Stimulated activated CD4-positive, alpha-beta T cell treated with anti-CD3 and anti-CD28 coated beads, Interleukin-2, amount 100 ng/mL, for 24 hours (primary cell): ENCODE data around the gene RSU1.

Experiments
- DNase-seq, 2 donors: peaks; one replicate each; pipeline ENCODE4 v3.0.0-alpha.2; 2020

RSU1 gene

DNA sequence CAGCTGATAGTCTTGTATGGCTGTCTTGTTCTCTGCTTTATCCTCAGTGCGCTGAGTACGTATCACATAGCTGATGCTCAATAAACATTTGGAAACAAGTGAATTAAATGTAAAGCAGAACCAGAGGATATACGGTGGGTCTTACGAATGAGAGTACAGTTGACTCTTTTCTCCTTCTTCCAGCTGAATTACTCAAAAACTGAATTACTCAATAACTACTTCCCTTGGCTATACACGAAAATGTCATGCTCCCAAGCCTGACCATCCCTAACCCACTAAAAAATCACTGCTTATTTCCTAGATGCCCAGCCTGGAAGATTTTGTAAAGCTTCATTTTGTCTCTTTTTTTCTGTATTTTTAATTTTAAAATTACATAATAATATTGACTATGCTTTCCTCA is 3.2 kb upstream of the RSU1 start:
- no peak for DNase-seq

DNA sequence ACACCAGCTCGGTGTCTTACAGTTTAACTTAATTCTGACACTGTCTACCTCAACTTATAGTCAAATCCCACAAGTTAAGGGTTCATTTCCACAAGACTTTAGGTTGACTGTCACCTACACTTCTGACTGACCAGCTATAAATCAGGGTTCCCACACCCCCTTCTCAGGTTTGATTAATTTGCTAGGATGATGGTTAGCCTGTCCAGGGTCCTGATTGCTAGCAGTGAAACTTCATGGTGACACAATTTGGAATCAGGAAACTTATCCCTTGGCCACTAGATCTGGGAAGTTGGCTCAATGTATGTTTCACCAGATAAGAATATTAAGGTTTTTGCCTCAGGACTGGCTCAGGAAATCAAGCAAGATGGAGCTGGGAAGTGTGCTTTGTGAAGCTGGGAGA is 2.8 kb upstream of the RSU1 start:
- DNase-seq, result no peak

DNA sequence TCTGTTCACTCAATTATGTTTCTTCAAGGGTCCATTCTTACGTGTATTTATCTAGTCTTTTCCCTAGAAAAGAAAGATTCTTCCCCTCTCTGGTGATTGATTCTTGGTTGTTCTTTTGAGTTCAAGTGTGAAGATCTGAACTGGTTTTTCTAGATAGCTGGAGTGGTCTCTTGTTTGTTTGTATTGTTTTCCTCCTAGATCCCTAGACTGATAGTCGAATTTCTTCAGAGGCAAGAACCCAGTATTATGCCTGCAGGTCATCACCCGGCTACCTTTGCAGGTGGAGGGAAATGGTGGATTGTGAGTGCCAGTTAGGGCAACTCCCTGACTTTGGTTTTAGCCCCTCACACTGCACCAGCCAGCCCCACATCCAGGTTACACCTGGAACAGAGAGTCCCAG is 2.2 kb upstream of the RSU1 start:
- no peak for DNase-seq

DNA sequence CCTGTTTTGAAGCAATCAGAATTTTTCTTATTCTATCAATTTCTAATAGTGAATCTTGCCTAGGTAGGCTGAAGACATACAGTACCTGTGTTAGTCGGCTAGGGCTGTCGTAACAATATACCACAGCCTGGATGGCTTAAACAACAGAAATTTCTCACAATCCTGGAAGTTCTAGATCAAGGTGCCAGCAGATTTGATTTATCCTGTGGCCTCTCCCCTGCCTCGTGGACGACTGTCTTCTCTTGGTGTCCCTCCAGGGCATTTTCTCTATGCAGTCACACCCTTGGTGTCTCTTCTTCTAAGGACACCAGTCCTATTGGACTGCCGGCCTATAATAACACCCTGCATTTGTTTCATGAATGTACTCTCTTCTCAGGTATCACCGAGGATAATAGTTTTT is 1.8 kb upstream of the RSU1 start:
- DNase-seq, result no peak

DNA sequence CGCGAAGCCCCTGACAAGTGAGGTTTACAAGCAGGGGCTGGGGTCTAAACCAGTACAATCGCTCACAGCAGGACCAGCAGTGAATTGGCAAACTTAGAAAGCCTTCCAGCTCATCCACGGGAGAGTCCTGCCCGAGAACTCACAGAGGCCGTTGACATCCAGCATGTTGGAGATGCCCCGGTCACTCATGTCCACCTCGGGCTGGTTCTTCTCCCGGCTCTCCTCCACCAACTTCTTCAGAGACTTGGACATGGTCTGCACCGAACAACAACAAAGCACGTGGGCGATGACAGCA is 447 bp downstream of the RSU1 start:
- DNase-seq, result no peak

DNA sequence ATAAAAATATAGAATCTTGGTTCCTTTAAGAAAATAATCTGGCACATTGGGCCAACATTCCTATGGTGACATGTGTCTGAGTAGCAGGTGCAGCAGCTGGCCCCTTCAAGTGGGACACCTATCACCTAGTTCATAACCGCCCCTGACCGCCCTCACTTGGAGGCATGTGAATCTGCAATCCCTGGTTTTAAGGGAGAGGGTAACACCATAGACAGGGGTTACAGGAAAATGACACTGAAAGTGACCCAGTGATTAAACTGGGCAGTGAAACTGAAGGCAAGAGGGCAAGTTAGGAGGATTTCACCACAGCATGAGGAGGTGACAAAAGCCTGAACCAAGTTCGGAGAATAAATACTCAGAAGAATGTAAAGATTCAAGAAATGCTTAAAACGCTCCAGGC is 1.1 kb downstream of the RSU1 start:
- no peak for DNase-seq

DNA sequence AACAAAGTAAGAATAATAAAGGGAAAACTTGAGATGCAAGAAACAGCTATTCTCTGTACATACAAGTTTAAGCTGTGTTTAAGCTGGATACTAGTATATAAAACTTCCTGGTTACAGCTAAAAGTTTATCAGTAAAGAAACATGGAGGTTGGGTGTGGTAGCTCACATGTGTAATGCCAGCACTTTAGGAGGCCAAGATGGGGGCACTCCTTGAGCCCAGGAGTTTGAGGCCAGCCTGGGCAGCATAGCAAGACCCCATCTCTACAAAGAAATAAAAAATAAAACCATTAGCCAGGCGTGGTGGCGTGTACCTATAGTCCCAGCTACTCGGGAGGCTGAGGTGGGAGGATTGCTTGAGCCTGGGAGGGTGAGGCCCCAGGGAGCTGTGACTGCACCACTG is 3.2 kb downstream of the RSU1 start:
- no peak for DNase-seq

DNA sequence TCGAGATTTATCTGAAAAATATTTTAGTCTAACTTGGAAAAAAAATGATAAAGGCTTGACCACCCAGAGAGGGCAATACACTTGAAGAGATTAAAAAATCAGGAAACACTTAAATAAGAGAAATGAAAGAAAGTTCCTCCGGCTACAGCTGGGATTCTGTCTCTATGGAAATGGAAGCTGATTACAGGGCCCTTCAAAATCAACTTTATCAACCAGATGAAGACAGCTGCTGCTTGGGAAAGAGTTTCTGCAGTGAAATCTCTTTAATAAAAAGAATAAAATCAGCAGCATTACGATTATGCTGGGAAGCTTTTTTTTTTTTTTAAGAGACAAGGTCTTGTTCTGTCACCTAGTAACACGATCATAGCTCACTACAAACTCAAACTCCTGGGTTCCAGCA is 4.5 kb downstream of the RSU1 start:
- DNase-seq, result no peak

DNA sequence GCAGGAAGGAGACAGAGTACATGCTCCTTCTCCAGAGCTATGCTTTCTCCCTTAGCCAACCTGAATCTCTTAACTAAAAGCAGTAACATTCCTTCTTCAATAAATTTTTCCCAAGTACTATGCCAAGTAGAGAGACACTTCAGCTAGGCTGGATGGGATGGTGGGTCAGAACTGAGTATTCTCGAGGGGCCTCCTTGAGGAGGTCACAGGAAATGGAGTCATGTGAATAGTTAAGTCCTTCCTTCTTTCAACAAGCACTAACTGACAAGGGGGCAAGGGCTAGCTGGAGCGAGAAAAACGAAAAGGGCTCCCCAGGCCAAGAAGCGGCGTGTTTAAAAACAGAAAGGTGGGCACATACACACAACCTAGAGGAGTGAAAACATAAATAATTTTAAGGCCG is 5.5 kb downstream of the RSU1 start:
- no peak for DNase-seq

DNA sequence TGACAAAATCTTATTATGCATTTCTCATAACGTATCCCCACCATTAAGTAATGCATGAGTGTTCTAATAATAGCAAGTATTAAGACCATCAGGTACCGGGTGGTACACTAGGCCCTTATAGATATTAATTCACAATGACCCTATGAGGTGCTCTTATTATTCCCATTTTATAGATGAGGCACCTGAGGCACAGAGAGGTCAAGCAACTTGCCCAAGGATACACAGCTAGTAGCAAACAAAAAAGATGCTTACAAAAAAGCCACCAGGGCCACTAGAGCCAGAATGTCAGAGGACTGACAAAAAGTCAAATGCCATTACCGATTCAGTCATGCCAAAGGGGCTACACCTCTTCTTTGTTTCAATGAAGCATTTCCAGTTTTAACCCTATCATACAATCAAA is 5.9 kb downstream of the RSU1 start:
- no peak for DNase-seq

DNA sequence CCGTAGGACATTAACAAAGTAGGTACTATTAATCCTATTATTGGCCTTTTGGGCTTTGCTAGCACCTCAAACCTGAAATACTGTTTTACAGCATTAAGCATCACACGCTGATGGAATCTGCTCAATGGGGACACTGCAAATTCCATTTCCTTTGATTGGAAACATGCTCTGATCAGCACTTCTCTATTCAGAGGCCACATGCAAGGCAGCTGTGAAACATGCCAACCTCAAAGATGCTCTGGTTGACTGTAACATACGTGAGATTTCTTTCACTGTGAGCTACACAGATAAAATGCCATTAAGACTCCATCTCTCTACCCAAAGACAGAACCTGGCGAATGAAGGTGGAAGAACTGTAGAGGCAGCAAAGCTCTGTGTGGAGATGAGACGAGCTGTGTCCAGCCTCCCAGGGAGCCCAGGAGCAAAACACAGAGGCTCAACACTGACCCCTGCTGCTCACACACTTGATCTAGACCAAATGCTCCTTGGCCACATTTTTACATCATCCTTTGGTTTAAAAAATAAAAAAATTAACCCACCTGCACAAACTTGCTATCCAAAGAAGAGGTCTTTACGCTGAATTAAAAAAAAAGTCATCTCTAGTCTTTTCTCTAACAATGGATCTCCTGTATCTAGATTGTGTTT is 8.0 kb downstream of the RSU1 start:
- DNase-seq, result peak; percentile 65 to 70

DNA sequence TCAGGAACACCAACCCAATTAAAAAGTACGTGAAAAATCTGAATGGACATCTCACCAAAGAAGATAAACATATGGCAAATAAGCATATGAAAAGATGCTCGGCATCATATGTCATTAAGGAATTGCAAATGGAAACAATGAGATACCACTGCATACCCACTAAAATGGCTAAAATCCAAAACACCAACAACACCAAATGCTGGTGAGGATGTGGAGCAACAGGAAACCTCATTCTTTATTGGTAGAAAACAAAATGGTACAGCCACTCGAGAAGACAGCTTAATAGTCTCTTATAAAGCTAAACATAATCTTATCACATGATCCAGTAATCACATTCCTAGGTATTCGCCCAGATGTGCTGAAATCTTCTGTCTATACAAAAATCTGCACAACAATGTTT is 13.1 kb downstream of the RSU1 start:
- no peak for DNase-seq

DNA sequence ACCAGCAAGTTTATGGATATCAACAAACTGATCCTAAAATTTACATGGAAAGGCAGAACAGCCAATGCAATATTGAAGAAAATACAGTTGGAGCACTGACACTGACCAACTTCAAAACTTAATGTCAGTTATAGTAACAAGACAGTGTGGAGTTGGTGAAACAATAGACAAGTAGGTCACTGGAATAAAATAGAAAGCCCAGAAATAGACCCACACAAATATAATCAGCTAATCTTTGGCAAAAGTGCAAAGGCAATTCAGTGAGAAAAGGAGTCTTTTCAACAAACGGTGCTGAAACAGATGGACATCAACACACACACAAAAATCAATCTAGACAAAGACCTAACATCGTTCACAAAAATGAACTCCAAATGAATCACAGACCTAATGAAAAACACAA is 13.8 kb downstream of the RSU1 start:
- DNase-seq, result no peak

DNA sequence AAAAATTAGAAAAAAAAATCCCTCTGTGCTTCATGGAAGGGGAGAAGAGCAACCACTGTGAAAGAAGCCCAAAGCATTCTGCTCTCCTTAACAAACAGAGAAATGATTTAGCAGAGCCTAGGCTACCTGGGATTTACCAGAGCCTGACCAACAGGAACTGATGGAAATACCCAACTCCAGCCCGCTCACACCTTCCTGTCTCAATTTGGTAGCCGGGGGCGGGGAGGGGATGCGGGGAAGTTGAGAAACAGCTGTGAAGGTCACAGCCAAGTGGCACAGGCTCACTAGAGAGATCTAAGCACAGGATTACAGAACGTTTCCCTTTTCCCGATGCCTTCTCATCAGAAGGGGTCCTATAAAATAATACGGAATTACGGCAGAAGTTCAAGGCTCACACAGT is 17.6 kb downstream of the RSU1 start:
- DNase-seq, result peak in 1 of 2 donors; percentile 25

DNA sequence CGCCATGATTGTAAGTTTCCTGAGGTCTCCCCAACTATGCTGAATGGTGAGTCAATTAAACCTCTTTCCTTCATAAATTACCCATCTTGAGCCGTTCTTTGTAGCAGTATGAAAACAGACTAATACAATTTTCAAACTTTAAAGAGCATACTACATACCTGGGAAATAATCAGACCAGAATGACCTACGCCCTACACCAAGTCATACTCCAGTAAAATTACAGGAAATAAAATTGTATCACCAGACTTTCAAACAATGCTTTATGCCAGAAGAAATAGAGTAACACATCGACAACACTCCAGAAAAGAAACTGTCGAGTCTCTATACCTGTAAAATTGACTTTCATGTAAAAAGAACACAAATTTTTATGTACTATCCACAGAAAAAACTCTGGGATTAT is 18.7 kb downstream of the RSU1 start:
- DNase-seq, result no peak

DNA sequence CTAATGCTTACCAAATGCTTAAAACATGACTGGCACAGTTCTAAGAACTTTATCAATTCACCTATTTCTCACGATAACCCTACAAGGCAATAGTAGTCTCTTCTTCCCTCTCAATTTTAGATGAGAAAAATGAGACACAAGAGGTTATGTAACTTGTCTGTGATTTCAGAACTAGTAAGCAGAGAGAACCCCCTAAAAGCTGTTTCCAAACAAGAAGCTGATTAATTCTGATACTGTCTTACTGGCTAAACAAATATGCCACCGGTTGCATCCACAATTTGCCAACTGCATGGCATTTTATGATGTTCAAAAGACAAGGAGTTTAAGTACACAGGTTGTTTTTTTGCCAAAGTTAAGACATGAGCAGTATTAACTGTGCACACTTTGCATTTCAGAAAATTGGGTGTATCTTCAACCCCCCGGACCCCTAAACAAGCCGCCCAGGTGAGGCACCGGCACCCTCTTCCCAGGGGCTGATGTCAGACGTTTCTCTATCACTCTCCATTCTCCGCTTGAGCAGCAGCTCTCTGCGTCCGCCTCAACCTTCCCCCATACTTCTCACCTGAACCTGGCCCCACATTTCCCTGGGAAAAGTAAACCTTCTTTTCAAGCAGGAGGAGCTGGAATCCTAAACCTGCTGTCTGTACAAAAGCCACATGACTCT is 21.7 kb downstream of the RSU1 start:
- no peak for DNase-seq

DNA sequence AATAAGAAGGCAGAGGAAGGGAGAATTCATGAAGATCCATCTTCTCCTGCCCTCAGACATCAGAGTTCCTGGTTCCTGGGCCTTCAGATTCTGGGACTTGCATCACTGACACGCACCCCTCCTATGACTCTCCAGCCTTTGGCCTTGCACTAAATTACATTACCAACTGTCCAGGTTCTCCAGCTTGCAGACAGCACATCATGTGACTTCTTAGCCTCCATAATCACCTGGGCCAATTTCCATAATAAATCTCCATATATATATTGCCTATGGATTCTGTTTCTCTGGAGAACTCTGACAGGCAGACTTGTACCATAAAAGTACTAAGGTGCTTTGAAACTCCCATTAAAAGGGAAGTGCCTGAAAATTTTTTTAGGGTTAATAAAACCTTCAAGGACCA is 23.2 kb downstream of the RSU1 start:
- DNase-seq, result no peak

DNA sequence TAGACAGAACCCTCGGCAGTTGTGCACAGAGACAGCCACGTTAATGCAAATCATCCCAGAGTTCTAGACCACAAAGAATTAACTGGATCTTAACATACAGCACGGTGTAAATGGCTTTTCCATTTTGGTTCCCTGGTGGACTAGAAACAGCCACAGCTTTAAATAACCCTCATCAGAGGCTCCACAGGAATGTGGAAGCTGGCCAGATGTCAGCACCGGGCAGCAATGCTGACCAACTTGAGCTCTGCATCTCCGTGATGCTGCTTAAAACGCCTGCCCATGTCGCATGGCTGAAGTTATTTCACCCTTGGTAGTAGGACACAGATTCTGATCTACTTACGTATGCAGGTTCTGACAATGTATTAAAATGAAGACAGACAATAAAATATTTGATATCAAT is 24.5 kb downstream of the RSU1 start:
- DNase-seq, result no peak

DNA sequence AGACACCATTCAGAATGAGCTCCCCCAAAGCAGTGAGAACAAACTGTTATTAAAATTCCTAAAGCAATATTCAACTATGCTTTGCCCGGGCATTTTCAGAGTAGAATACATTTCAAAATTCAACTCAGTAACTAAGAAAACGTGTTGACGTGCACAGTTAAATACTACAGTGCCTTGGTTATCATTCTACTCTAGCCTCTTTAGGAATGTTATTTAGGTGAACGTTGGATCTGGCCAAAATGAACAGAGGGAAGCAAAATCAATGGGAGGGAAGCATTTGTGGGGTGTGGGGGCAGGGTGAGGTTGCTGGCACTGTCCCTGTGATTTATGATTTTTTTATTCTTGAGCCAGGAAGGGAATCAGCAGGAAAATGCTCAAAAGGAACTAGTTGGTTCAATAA is 27.5 kb downstream of the RSU1 start:
- DNase-seq, result no peak

DNA sequence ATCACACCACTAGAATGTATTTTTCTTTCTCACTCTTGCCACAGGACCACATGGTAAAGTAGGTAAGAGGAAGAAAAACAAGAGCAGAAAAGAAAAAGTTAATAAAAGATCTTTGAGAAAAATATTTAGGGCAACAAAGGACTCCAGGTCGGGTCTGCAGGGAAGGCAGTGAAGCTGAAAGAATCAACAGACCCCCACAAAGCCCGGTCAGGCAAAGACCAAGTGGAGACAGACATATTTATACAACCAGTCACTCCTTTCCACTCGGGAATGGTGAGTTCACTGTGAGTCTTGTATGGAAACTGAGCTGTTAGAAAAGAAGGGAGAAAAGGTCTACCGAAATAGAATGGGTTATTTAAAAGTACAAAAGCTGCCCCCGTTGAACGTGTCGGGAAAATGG is 28.0 kb downstream of the RSU1 start:
- no peak for DNase-seq

DNA sequence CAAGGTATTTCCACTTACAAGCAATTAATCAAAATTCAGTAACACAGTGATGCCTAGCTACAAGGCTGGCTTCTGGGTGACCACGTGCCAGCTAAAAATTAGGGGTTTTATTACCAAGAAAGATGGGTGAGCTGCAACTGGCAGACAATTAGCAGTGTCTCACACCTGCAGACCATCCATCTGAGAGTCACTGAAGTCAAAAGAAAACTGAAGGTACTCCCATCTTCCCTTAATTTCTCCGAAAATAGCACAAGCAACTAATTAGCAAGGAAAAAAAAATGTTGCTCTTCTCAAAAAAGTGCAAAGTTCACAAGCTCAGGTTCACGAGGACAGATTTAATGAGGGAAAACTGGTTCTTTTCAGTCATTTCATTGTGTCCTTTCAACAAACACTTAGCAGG is 28.4 kb downstream of the RSU1 start:
- no peak for DNase-seq

DNA sequence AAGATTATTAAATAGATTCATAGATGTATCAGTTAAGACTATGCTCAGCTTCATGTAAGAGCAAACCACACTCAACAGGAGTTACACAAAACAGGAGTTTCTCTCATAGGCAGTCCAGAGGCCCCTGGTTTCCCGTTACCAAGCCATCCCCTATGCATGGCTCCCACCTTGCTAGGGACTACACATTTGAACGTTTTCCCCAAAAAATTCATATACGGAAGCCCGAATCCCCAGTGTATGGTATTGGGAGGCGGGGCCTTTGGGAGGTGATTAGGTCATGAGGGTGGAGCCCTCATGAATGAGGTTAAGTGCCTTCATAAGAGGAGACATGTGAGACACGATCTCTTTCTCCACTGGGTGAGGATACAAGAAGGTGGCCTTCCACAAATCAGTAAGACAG is 29.1 kb downstream of the RSU1 start:
- peak in 1 of 2 donors; percentile 14 for DNase-seq

DNA sequence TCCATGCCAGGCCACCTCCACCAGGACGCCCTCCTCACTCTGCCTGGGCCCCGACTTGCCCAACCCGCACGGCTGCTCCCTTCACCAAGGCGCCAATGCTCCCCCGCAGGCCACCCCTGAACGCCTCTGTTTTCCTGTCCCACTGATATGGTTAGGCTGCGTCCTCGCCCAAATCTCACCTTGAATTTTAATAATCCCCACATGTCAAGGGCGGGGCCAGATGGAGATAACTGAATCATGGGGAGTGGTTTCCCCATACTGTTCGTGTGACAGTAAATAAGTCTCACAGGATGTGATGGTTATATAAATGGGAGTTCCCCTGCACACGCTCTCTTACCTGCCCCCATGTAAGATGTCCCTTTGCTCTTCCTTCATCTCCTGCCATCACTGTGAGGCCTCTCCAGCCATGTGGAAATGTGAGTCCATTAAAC is 29.8 kb downstream of the RSU1 start:
- peak; percentile 61 to 64 for DNase-seq

DNA sequence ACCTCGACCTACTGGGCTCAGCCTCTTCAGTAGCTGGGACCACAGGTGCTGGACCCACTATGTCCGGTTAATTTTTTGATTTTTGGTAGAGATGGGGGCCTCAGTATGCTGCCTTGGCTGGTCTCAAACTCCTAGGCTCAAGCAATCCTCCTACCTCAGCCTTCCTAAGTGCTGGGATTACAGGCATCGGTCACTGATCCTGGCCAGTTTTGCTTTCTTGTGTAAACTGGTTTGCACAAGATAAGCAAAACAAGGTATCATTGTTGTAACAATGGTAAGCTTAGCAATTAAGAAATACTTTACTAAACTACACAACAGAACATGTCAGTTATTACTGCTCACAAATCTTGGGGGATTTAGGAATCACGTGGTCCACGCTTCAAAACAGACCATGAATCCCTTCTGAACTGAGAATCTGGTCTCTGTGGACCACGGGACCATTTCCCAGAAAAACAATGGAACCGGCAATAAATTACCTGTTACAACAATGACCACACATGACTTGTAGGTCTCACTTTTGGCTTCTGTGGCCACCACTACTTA is 36.8 kb downstream of the RSU1 start:
- DNase-seq, result no peak

DNA sequence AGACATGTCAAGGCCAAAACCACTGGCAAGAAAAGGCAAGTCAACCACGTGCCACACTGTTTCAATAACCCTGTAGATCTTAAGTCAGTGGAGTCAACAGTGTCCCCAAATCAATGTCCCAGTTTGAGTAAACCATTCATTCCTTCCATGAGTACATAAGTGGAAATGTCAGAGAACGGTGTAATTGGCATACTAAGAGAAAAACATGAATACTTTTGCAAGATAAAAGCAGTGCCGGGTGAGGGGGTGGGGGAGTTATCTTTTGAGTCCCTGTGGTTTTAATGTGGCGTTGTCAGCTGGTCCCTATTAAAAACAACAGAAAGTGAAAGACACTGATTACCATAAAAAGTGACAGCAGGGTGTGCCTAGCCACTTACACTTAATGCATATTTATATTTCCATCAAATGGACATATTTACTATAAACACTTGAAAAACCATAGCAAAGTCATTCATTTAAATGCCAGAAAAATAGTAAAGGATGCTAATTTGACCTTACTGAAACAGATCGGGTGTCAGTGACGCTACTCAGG is 37.8 kb downstream of the RSU1 start:
- peak; percentile 71 to 82 for DNase-seq
